ENCODE results near the gene SYT7.

DNA sequence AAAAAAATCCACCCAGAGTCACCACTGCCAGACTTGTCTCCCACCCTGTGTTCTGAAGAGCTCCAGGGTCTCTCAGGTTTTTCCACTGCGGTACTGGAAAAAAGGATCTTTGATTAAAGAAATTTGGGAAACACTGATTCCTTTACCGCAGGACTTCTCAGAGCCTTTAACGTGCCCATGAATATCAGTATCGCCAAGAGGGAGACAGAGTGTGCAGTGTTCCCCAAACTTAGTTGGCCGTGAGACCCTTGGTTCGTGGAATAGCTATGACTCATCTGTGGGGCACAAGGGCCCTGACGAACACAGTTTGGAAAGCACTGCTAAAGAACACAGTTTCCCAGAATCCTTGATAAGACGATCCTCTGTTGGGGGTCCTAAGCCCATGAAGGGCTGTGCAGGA, 31.7 kb downstream of the SYT7 start:
- TF ChIP-seq, protein P1, sequence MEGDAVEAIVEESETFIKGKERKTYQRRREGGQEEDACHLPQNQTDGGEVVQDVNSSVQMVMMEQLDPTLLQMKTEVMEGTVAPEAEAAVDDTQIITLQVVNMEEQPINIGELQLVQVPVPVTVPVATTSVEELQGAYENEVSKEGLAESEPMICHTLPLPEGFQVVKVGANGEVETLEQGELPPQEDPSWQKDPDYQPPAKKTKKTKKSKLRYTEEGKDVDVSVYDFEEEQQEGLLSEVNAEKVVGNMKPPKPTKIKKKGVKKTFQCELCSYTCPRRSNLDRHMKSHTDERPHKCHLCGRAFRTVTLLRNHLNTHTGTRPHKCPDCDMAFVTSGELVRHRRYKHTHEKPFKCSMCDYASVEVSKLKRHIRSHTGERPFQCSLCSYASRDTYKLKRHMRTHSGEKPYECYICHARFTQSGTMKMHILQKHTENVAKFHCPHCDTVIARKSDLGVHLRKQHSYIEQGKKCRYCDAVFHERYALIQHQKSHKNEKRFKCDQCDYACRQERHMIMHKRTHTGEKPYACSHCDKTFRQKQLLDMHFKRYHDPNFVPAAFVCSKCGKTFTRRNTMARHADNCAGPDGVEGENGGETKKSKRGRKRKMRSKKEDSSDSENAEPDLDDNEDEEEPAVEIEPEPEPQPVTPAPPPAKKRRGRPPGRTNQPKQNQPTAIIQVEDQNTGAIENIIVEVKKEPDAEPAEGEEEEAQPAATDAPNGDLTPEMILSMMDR (IDR thresholded peaks at IDR 0.05): no peak
- TF ChIP-seq POLR2A (IDR thresholded peaks at IDR 0.05): no peak

All from heart left ventricle (tissue), 13 donors.